Measurements from ENCODE around the gene KDM7A.

GRCh38 chr7:140050100-140050499 is 126.7 kb downstream of the KDM7A start:
- TF ChIP-seq CTCF (conservative IDR thresholded peaks at IDR 0.05; ENCODE audit: low read depth, low read length) (no peak), EZH2 (IDR thresholded peaks at IDR 0.05; ENCODE audit: borderline replicate concordance, low read depth, low read length, poor library complexity, severe bottlenecking) (no peak)
